Cardiac muscle cell (in vitro differentiated cells and primary cell): ENCODE measurements around the gene CTNND2. TPM values are rescaled to one million over a fixed set of nuclear protein-coding genes. Genes with fewer than 3 reads are reported as not detected.

ENCODE experiments used
- DNase-seq, 2 donors: peaks; one replicate each; pipeline versions ENCODE4 v3.0.0 to v3.0.0-alpha.2; 2010 to 2017; ENCODE audit warnings: low read depth in 1 of 2, low spot score in 1 of 2
- H3K27ac ChIP-seq: fragments of 200-600 bp; sonication (generic); 2 replicates; pipeline ENCODE4 v1.5.1; 2016
- H3K27me3 ChIP-seq: fragments of 200-600 bp; sonication (generic); 2 replicates; pipeline ENCODE4 v1.6.0; 2016; ENCODE audit warnings: control low read depth
- H3K36me3 ChIP-seq: fragments of 200-600 bp; sonication (generic); 2 replicates; pipeline ENCODE4 v1.5.1; 2016; ENCODE audit warnings: control low read depth
- H3K4me1 ChIP-seq: fragments of 200-600 bp; sonication (generic); 2 replicates; pipeline ENCODE4 v1.8.1; 2017; ENCODE audit warnings: low read depth, mild to moderate bottlenecking, mixed run types
- H3K4me3 ChIP-seq: fragments of 200-600 bp; sonication (generic); 2 replicates; pipeline ENCODE4 v1.5.1; 2016; ENCODE audit warnings: mild to moderate bottlenecking
- H3K9me3 ChIP-seq: fragments of 200-600 bp; sonication (generic); 2 replicates; pipeline ENCODE4 v1.5.1; 2017; ENCODE audit warnings: low read depth, mild to moderate bottlenecking, control low read depth
- CTCF ChIP-seq: IDR thresholded peaks from 2 replicates; pipeline ENCODE4 v1.5.1; 2012; ENCODE audit warnings: low read depth, mild to moderate bottlenecking, low read length
- polyA plus RNA-seq: library from polyadenylated mRNA; unstranded; fragments of >200 nt; fragmentation: Nextera tagmentation; extraction: Ambion mirVana; gene quantifications from 2 replicates; pipeline ENCODE4 v1.2.1, GENCODE V29; 2016
- total RNA-seq: library from RNA; depleted of rRNA; stranded (reverse); fragments of >200 nt; gene quantifications from 2 replicates; pipeline ENCODE4 v1.2.3, GENCODE V29; 2016

Gene CTNND2
- total and polyA plus RNA-seq, 2 experiments from 2014 or later = 11.0 to 12.7 TPM

GRCh38 chr5:11157132-11157531 is 747.1 kb downstream of the CTNND2 start:
- Histone ChIP-seq H3K4me1 (peaks cover 7% of the 10 kb centered on the region), H3K4me3 (no peak overlapping the region), H3K27me3 (no peaks in the 10 kb centered on the region), H3K36me3 (no peaks in the 10 kb centered on the region), H3K27ac (no peak overlapping the region), H3K9me3 (no peaks in the 10 kb centered on the region)
- no peak for TF ChIP-seq CTCF
- no peak for DNase-seq

- H3K27ac ChIP-seq = no peak overlapping the region
- DNase-seq = peak in 1 of 2 donors; percentile 15
- no peak overlapping the region for H3K4me3 ChIP-seq
- no peaks in the 10 kb centered on the region for H3K36me3 ChIP-seq
- H3K27me3 ChIP-seq = no peaks in the 10 kb centered on the region
- H3K9me3 ChIP-seq = no peaks in the 10 kb centered on the region
- H3K4me1 ChIP-seq = peaks cover 7% of the 10 kb centered on the region
- TF ChIP-seq CTCF = no peak
Measured at GRCh38 chr5:11153670-11154382, 750.4 kb downstream of the CTNND2 start.

GRCh38 chr5:11152368-11152767 is 751.9 kb downstream of the CTNND2 start:
- Histone ChIP-seq H3K9me3 (no peaks in the 10 kb centered on the region), H3K27ac (no peak overlapping the region), H3K36me3 (no peaks in the 10 kb centered on the region), H3K4me3 (no peak overlapping the region), H3K4me1 (peaks cover 7% of the 10 kb centered on the region), H3K27me3 (no peaks in the 10 kb centered on the region)
- no peak for DNase-seq
- TF ChIP-seq CTCF = no peak

DNA sequence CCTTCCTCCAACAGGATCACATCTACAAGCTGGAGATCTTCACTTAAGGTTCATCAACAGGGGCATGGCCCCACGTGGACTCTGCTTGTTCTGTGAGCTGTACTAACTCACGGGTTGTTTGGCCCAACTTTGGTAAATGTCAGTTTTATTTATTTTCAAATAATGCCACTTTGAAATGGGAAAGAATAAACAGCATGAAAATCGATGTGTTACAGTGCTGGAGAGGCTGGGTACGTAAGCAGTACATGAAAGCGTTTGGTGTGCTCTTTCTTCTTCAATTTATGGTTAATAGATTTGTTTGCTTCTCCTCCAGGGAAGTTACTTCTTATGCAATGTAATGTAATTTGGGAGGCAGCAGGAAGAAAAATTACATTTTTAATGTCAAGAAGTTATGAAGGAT is 753.3 kb downstream of the CTNND2 start:
- no peak for DNase-seq
- H3K9me3 ChIP-seq = no peaks in the 10 kb centered on the region
- TF ChIP-seq CTCF = no peak
- no peak overlapping the region for H3K27ac ChIP-seq
- no peaks in the 10 kb centered on the region for H3K36me3 ChIP-seq
- H3K4me1 ChIP-seq = peaks cover 7% of the 10 kb centered on the region
- no peaks in the 10 kb centered on the region for H3K27me3 ChIP-seq
- H3K4me3 ChIP-seq = no peak overlapping the region

GRCh38 chr5:11148810-11149539 is 755.3 kb downstream of the CTNND2 start:
- H3K9me3 ChIP-seq = no peaks in the 10 kb centered on the region
- H3K27me3 ChIP-seq = no peaks in the 10 kb centered on the region
- H3K4me3 ChIP-seq = no peak overlapping the region
- no peak overlapping the region for H3K27ac ChIP-seq
- no peaks in the 10 kb centered on the region for H3K36me3 ChIP-seq
- TF ChIP-seq CTCF = no peak
- DNase-seq = no peak
- peaks cover 7% of the 10 kb centered on the region for H3K4me1 ChIP-seq
